Right lobe of liver (tissue), 4 donors: ENCODE data around the gene FYN.
"Not testable (repeated sequence)": the region's sequence is repeated elsewhere in the genome, so short reads cannot be mapped to it uniquely, and the experiment has no call there.

ENCODE experiments used
- POLR2A ChIP-seq: fragments of 450-650 bp; IDR thresholded peaks from one replicate; pipeline ENCODE4 v1.6.1; 2017; ENCODE audit warnings: antibody characterized with exemption, mild to moderate bottlenecking
- TF ChIP-seq, protein P1 (sequence below), 4 donors: fragments of 200-600 bp in 3 of 4; fragments of 450-650 bp in 1 of 4; IDR thresholded peaks; one replicate each; pipeline versions ENCODE4 v1.5.1 to v1.8.0; 2016 to 2022; ENCODE audit warnings: antibody characterized with exemption in 4 of 4, mild to moderate bottlenecking in 2 of 4
- donor health status: DM: no; HTN: no; CAD: no.
- donor health status: DM: no; HTN: no; CAD: no.
- donor health status: DM: no; HTN: yes; CAD: no.

DNA sequence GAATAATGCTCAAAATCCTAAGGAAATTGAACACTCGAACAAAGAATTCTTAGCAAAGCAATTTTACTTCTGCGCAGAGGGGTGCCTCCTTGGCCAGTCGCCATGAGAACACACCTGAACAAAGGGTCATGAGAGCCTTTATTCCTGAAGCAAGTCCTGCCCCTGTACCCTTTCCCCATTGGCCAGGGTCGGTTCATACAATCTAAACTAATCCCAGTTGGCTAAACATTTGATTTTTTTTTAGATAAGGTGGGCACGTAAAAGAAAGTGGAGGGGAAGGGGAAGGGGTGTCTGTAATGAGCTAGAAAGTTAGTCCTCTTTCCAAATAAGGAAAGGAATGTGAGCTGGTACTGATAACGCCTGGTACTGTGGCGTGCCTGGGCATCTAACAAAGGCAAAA, 37.9 kb downstream of the FYN start:
- TF ChIP-seq POLR2A, result not testable (repeated sequence)
- TF ChIP-seq, protein P1, sequence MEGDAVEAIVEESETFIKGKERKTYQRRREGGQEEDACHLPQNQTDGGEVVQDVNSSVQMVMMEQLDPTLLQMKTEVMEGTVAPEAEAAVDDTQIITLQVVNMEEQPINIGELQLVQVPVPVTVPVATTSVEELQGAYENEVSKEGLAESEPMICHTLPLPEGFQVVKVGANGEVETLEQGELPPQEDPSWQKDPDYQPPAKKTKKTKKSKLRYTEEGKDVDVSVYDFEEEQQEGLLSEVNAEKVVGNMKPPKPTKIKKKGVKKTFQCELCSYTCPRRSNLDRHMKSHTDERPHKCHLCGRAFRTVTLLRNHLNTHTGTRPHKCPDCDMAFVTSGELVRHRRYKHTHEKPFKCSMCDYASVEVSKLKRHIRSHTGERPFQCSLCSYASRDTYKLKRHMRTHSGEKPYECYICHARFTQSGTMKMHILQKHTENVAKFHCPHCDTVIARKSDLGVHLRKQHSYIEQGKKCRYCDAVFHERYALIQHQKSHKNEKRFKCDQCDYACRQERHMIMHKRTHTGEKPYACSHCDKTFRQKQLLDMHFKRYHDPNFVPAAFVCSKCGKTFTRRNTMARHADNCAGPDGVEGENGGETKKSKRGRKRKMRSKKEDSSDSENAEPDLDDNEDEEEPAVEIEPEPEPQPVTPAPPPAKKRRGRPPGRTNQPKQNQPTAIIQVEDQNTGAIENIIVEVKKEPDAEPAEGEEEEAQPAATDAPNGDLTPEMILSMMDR (IDR thresholded peaks at IDR 0.05), result not testable (repeated sequence)
